Activated CD4-positive, alpha-beta T cell treated with anti-CD3 and anti-CD28 coated beads, Interleukin-2, amount 10 ng/mL, durations not matched to agents 7 days and 5 days (primary cell): Measurements from ENCODE around the gene CSNK1A1. TPM values are rescaled to one million over a fixed set of nuclear protein-coding genes. Genes with fewer than 3 reads are reported as not detected.
"Not testable (repeated sequence)": the region's sequence is repeated elsewhere in the genome, so short reads cannot be mapped to it uniquely, and the experiment has no call there.

Experiments
- CTCF ChIA-PET: fragments of 350-600 bp; sonication (Branson Sonifier 250); formaldehyde crosslinking; loops from one replicate; lab custom pipeline; 2021; ENCODE audit warnings: antibody characterized with exemption; lab: Charles Lee
- POLR2A ChIA-PET: fragments of 350-600 bp; sonication (Branson Sonifier 250); formaldehyde crosslinking; loops from one replicate; lab custom pipeline; 2021; ENCODE audit warnings: antibody characterized with exemption; lab: Charles Lee
- DNase-seq: peaks from one replicate; pipeline ENCODE4 v3.0.0-alpha.2; 2020
- H3K27ac Mint-ChIP-seq: one replicate; pipeline ENCODE4 v1.8.0; 2021; ENCODE audit warnings: mild to moderate bottlenecking, moderate library complexity, mixed read lengths
- H3K27me3 Mint-ChIP-seq: one replicate; pipeline ENCODE4 v1.8.0; 2021; ENCODE audit warnings: mixed read lengths
- H3K36me3 Mint-ChIP-seq: one replicate; pipeline ENCODE4 v1.8.0; 2021; ENCODE audit warnings: low read depth, mixed read lengths
- H3K4me1 Mint-ChIP-seq: one replicate; pipeline ENCODE4 v1.8.0; 2021; ENCODE audit warnings: mixed read lengths
- H3K4me3 Mint-ChIP-seq: one replicate; pipeline ENCODE4 v1.8.0; 2021; ENCODE audit warnings: mild to moderate bottlenecking, moderate library complexity, mixed read lengths
- H3K9me3 Mint-ChIP-seq: one replicate; pipeline ENCODE4 v1.8.0; 2021; ENCODE audit warnings: mixed read lengths
- total RNA-seq, 2 experiments: library from RNA; stranded (reverse); gene quantifications; one replicate each; pipeline ENCODE4 v1.2.3, GENCODE V29; 2021

The CSNK1A1 gene
- total RNA-seq, 2 experiments from 2014 or later = 164 to 199 TPM

GRCh38 chr5:149519601-149520000, 31.6 kb downstream of the CSNK1A1 start:
- ChIA-PET POLR2A (no interaction called here), CTCF (interaction anchor here (1.2 to 1.7 kb wide), 3 partner anchors 8 to 17 kb away, joined by 4 to 7 read pairs (median 4); no protein-coding TSS in a partner anchor)
- no peak for DNase-seq
- H3K27ac Mint-ChIP-seq = no peak overlapping the region
- H3K4me1 Mint-ChIP-seq = peaks cover 47% of the 10 kb centered on the region
- no peaks in the 10 kb centered on the region for H3K27me3 Mint-ChIP-seq
- no peaks in the 10 kb centered on the region for H3K9me3 Mint-ChIP-seq
- H3K4me3 Mint-ChIP-seq = no peak overlapping the region
- H3K36me3 Mint-ChIP-seq = peaks cover 53% of the 10 kb centered on the region

- H3K9me3 Mint-ChIP-seq = no peaks in the 10 kb centered on the region
- POLR2A ChIA-PET = no interaction called here
- H3K27me3 Mint-ChIP-seq = no peaks in the 10 kb centered on the region
- no peak for DNase-seq
- H3K4me1 Mint-ChIP-seq = peaks cover 49% of the 10 kb centered on the region
- H3K36me3 Mint-ChIP-seq = peaks cover 48% of the 10 kb centered on the region
- no peak overlapping the region for H3K27ac Mint-ChIP-seq
- no peak overlapping the region for H3K4me3 Mint-ChIP-seq
- CTCF ChIA-PET = interaction anchor here (0.6 to 1.7 kb wide), 6 partner anchors 9 to 1734 kb away, joined by 3 to 7 read pairs (median 4); partner anchors contain the start of gene GM2A
Measured at GRCh38 chr5:149518620-149519019, 32.6 kb downstream of the CSNK1A1 start.

- Mint-ChIP-seq H3K36me3 (peaks cover 46% of the 10 kb centered on the region), H3K9me3 (no peaks in the 10 kb centered on the region), H3K4me1 (peaks cover 47% of the 10 kb centered on the region), H3K4me3 (no peak overlapping the region), H3K27ac (no peak overlapping the region), H3K27me3 (no peaks in the 10 kb centered on the region)
- ChIA-PET POLR2A (no interaction called here), CTCF (interaction anchor here (0.6 to 2.1 kb wide), 4 partner anchors 23 to 136 kb away, joined by 3 to 6 read pairs (median 4); partner anchors contain the start of gene CSNK1A1)
- no peak for DNase-seq
Measured at GRCh38 chr5:149517461-149518122, 33.6 kb downstream of the CSNK1A1 start.

- Mint-ChIP-seq H3K27ac (no peak overlapping the region), H3K27me3 (no peaks in the 10 kb centered on the region), H3K36me3 (peaks cover 38% of the 10 kb centered on the region), H3K4me3 (no peak overlapping the region), H3K4me1 (peaks cover 32% of the 10 kb centered on the region), H3K9me3 (no peaks in the 10 kb centered on the region)
- CTCF ChIA-PET = interaction anchor here (1.0 kb wide), 1 partner anchor 58 kb away, joined by 4 read pairs; no protein-coding TSS in a partner anchor
- no peak for DNase-seq
- POLR2A ChIA-PET = no interaction called here
Measured at GRCh38 chr5:149514512-149514911, 36.7 kb downstream of the CSNK1A1 start.

- H3K4me3 Mint-ChIP-seq, H3K27me3 Mint-ChIP-seq, H3K27ac Mint-ChIP-seq, H3K9me3 Mint-ChIP-seq, POLR2A ChIA-PET, DNase-seq: not testable (repeated sequence)
- CTCF ChIA-PET = interaction anchor here (0.6 to 1.1 kb wide), 3 partner anchors 37 to 863 kb away, joined by 3 to 5 read pairs (median 4); no protein-coding TSS in a partner anchor
- H3K36me3 Mint-ChIP-seq = peaks cover 37% of the 10 kb centered on the region
- peaks cover 26% of the 10 kb centered on the region for H3K4me1 Mint-ChIP-seq
Measured at GRCh38 chr5:149513372-149513947, 37.8 kb downstream of the CSNK1A1 start.

GRCh38 chr5:149510136-149510535, 41.1 kb downstream of the CSNK1A1 start:
- CTCF ChIA-PET = interaction anchor here (1.4 to 1.6 kb wide), 2 partner anchors 11 to 143 kb away, joined by 3 to 5 read pairs; no protein-coding TSS in a partner anchor
- DNase-seq = no peak
- Mint-ChIP-seq H3K27me3 (no peaks in the 10 kb centered on the region), H3K36me3 (peaks cover 56% of the 10 kb centered on the region), H3K4me1 (peaks cover 21% of the 10 kb centered on the region), H3K4me3 (no peak overlapping the region), H3K9me3 (no peaks in the 10 kb centered on the region), H3K27ac (no peak overlapping the region)
- POLR2A ChIA-PET = no interaction called here

GRCh38 chr5:149504677-149505076, 46.6 kb downstream of the CSNK1A1 start:
- Mint-ChIP-seq H3K27ac (no peak overlapping the region), H3K36me3 (peaks cover 57% of the 10 kb centered on the region), H3K4me1 (peaks cover 14% of the 10 kb centered on the region), H3K27me3 (no peaks in the 10 kb centered on the region), H3K9me3 (no peaks in the 10 kb centered on the region), H3K4me3 (no peak overlapping the region)
- ChIA-PET POLR2A (no interaction called here), CTCF (interaction anchor here (1.1 to 1.4 kb wide), 2 partner anchors 10 to 47 kb away, joined by 3 read pairs; no protein-coding TSS in a partner anchor)
- DNase-seq = no peak

- H3K4me1 Mint-ChIP-seq = peaks cover 9% of the 10 kb centered on the region
- no peak overlapping the region for H3K27ac Mint-ChIP-seq
- DNase-seq = no peak
- peaks cover 54% of the 10 kb centered on the region for H3K36me3 Mint-ChIP-seq
- no peaks in the 10 kb centered on the region for H3K27me3 Mint-ChIP-seq
- POLR2A ChIA-PET = no interaction called here
- no peak overlapping the region for H3K4me3 Mint-ChIP-seq
- no peaks in the 10 kb centered on the region for H3K9me3 Mint-ChIP-seq
- CTCF ChIA-PET = interaction anchor here (1.2 kb wide), 1 partner anchor 46 kb away, joined by 3 read pairs; no protein-coding TSS in a partner anchor
Measured at GRCh38 chr5:149503006-149503405, 48.2 kb downstream of the CSNK1A1 start.

GRCh38 chr5:149500922-149501582, 50.2 kb downstream of the CSNK1A1 start:
- ChIA-PET CTCF (no interaction called here), POLR2A (no interaction called here)
- no peaks in the 10 kb centered on the region for H3K4me1 Mint-ChIP-seq
- H3K27ac Mint-ChIP-seq = no peak overlapping the region
- no peak for DNase-seq
- H3K9me3 Mint-ChIP-seq = no peaks in the 10 kb centered on the region
- H3K4me3 Mint-ChIP-seq = no peak overlapping the region
- H3K27me3 Mint-ChIP-seq = no peaks in the 10 kb centered on the region
- H3K36me3 Mint-ChIP-seq = peaks cover 47% of the 10 kb centered on the region

GRCh38 chr5:149498724-149499336, 52.4 kb downstream of the CSNK1A1 start:
- ChIA-PET POLR2A (no interaction called here), CTCF (interaction anchor here (1.0 to 1.3 kb wide), 2 partner anchors 24 to 57 kb away, joined by 3 to 4 read pairs; no protein-coding TSS in a partner anchor)
- Mint-ChIP-seq H3K27ac (no peak overlapping the region), H3K4me1 (no peaks in the 10 kb centered on the region), H3K4me3 (no peak overlapping the region), H3K9me3 (no peaks in the 10 kb centered on the region), H3K36me3 (peaks cover 44% of the 10 kb centered on the region), H3K27me3 (no peaks in the 10 kb centered on the region)
- no peak for DNase-seq

GRCh38 chr5:149497357-149497756, 53.9 kb downstream of the CSNK1A1 start:
- POLR2A ChIA-PET = no interaction called here
- CTCF ChIA-PET = interaction anchor here (1.3 kb wide), 1 partner anchor 56 kb away, joined by 3 read pairs; no protein-coding TSS in a partner anchor
- no peaks in the 10 kb centered on the region for H3K4me1 Mint-ChIP-seq

GRCh38 chr5:149496917-149497316, 54.3 kb downstream of the CSNK1A1 start:
- CTCF ChIA-PET = no interaction called here
- POLR2A ChIA-PET = no interaction called here
- no peak overlapping the region for H3K27ac Mint-ChIP-seq

More at GRCh38 chr5:149497357-149497756, 53.9 kb downstream of the CSNK1A1 start:
- Mint-ChIP-seq H3K27ac (no peak overlapping the region), H3K27me3 (no peaks in the 10 kb centered on the region), H3K36me3 (peaks cover 45% of the 10 kb centered on the region), H3K4me3 (no peak overlapping the region), H3K9me3 (no peaks in the 10 kb centered on the region)
- DNase-seq = no peak

More at GRCh38 chr5:149496917-149497316, 54.3 kb downstream of the CSNK1A1 start:
- no peak for DNase-seq
- H3K27me3 Mint-ChIP-seq = no peaks in the 10 kb centered on the region
- no peak overlapping the region for H3K4me3 Mint-ChIP-seq
- H3K9me3 Mint-ChIP-seq = no peaks in the 10 kb centered on the region
- H3K4me1 Mint-ChIP-seq = no peaks in the 10 kb centered on the region
- peaks cover 45% of the 10 kb centered on the region for H3K36me3 Mint-ChIP-seq
